Suprapubic skin (tissue), 3 donors: ENCODE measurements around the gene UNC93B1.

Source experiments
- CTCF ChIP-seq, 2 donors: fragments of 200-600 bp in 1 of 2; fragments of 450-650 bp in 1 of 2; sonication (generic) in 1 of 2; IDR thresholded peaks; one replicate each; pipeline ENCODE4 v1.5.1; 2016 to 2019; ENCODE audit warnings: antibody characterized with exemption in 2 of 2, mild to moderate bottlenecking in 1 of 2, moderate library complexity in 1 of 2
- POLR2AphosphoS5 ChIP-seq, 3 donors: sonication (generic); formaldehyde crosslinking; IDR thresholded peaks; one replicate each; pipeline ENCODE4 v1.6.1; 2017; ENCODE audit warnings: antibody characterized with exemption in 3 of 3

GRCh38 chr11:68053117-68053516 is 49.2 kb upstream of the UNC93B1 start:
- TF ChIP-seq POLR2AphosphoS5 (IDR thresholded peaks at IDR 0.05): no peak
- TF ChIP-seq CTCF (IDR thresholded peaks at IDR 0.05): no peak
